Measurements from ENCODE around the gene S100A7A.
"Not testable (repeated sequence)": the region's sequence is repeated elsewhere in the genome, so short reads cannot be mapped to it uniquely, and the experiment has no call there.

DNA sequence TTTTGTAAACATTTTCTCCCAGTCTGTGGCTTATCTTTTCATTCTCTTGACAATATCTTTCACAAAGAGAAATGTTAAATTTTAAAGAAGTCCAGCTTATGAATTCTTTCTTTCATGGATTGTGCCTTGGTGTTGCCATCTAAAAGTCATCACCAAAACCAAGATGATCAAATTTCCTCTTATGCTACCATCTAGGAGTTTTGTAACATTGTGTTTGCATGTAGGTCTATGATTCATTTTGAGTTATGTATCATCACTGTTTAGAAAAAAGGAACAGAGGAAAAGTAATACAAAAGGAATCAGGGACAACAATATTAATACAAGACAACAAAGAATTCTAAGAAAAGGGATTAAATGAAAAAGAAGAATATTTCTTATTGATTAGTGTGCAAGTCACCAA is 46.4 kb downstream of the S100A7A start:
- not testable (repeated sequence) for TF ChIP-seq POLR2A, CTCF (IDR thresholded peaks at IDR 0.05)
